Endothelial cell of umbilical vein (primary cell): ENCODE results near the gene GNRHR. TPM values are rescaled to one million over a fixed set of nuclear protein-coding genes. Genes with fewer than 3 reads are reported as not detected.
"Not testable (repeated sequence)": the region's sequence is repeated elsewhere in the genome, so short reads cannot be mapped to it uniquely, and the experiment has no call there.

Source experiments
- BruUV-seq: library from RNA; stranded (reverse); fragments of 400-500 nt; replicated peaks from 2 replicates; lab custom pipeline; 2021; lab: Mats Ljungman, UMichigan
- CTCF ChIA-PET: fragments of 300-600, 350-600 bp; sonication (Branson Sonifier 250); formaldehyde crosslinking; loops from one replicate; lab custom pipeline; 2021; ENCODE audit warnings: antibody characterized with exemption, inconsistent platforms; lab: Charles Lee
- POLR2A ChIA-PET: fragments of 300-600, 350-600 bp; sonication (Branson Sonifier 250); formaldehyde crosslinking; loops from one replicate; lab custom pipeline; 2021; ENCODE audit warnings: antibody characterized with exemption, inconsistent platforms; lab: Charles Lee
- DNase-seq: peaks from one replicate; pipeline ENCODE4 v3.0.0-alpha.2; 2011; ENCODE audit warnings: low read depth, low spot score
- FAIRE-seq: peaks from 2 replicates; lab custom pipeline; 2011; peaks lifted over from hg19 to GRCh38; lab: Jason Lieb, UNC
- H2AFZ ChIP-seq: 2 replicates; pipeline ENCODE4 v1.6.0; 2012; ENCODE audit warnings: low read depth, low read length, control low read depth, inconsistent platforms
- H3K27ac ChIP-seq: 2 replicates; pipeline ENCODE4 v1.5.1; 2011; ENCODE audit warnings: low read depth, mild to moderate bottlenecking, control low read depth, low read length, moderate library complexity; ENCODE audit not compliant: insufficient read depth
- H3K27me3 ChIP-seq, 2 experiments: 2 replicates each; pipeline versions ENCODE4 v1.6.0 to v1.6.1; 2011; ENCODE audit warnings: low read length in 2 of 2, mixed read lengths in 1 of 2; ENCODE audit not compliant: control insufficient read depth in 2 of 2, insufficient read depth in 2 of 2
- H3K36me3 ChIP-seq, 2 experiments: 2 replicates in 1 of 2; 3 replicates in 1 of 2; pipeline ENCODE4 v1.5.1; 2011; ENCODE audit warnings: low read length in 2 of 2, mild to moderate bottlenecking in 1 of 2, moderate library complexity in 1 of 2; ENCODE audit not compliant: control insufficient read depth in 2 of 2, insufficient read depth in 2 of 2; ENCODE audit errors: extremely low read depth in 1 of 2
- H3K4me1 ChIP-seq: 3 replicates; pipeline ENCODE4 v1.5.1; 2011; ENCODE audit warnings: mild to moderate bottlenecking, low read length; ENCODE audit not compliant: control insufficient read depth, insufficient read depth; ENCODE audit errors: extremely low read depth
- H3K4me2 ChIP-seq: 2 replicates; pipeline ENCODE4 v1.6.1; 2011; ENCODE audit warnings: low read length, control low read depth, mixed read lengths; ENCODE audit not compliant: insufficient read depth
- H3K4me3 ChIP-seq, 3 experiments: fragments of 200-600 bp in 1 of 3; sonication (generic), shearing (Covaris generic) in 1 of 3; replicated peaks in 1 of 3; 2 replicates each; pipeline ENCODE4 v1.5.1; 2011 to 2016; ENCODE audit warnings: control low read depth in 3 of 3, low read length in 3 of 3, mild to moderate bottlenecking in 2 of 3, inconsistent platforms in 1 of 3, low read depth in 1 of 3, moderate library complexity in 1 of 3; ENCODE audit not compliant: insufficient read depth in 1 of 3
- H3K79me2 ChIP-seq: 2 replicates; pipeline ENCODE4 v1.6.0; 2012; ENCODE audit warnings: low read length, inconsistent platforms; ENCODE audit not compliant: control insufficient read depth, insufficient read depth
- H3K9ac ChIP-seq: replicated peaks from 2 replicates; pipeline ENCODE3; 2011; ENCODE audit warnings: low read length, control low read depth; ENCODE audit not compliant: insufficient read depth; ENCODE audit errors: extremely low read depth
- H3K9me1 ChIP-seq: replicated peaks from 3 replicates; pipeline ENCODE4 v1.6.0; 2011; ENCODE audit warnings: mild to moderate bottlenecking, low read length; ENCODE audit not compliant: control insufficient read depth, insufficient read depth; ENCODE audit errors: extremely low read depth
- H3K9me3 ChIP-seq: replicated peaks from 2 replicates; pipeline ENCODE4 v1.5.1; 2012; ENCODE audit warnings: low read length, inconsistent platforms; ENCODE audit not compliant: control insufficient read depth, insufficient read depth
- H4K20me1 ChIP-seq: replicated peaks from 2 replicates; pipeline ENCODE3; 2011; ENCODE audit warnings: mild to moderate bottlenecking, low read length; ENCODE audit not compliant: control insufficient read depth, insufficient read depth; ENCODE audit errors: extremely low read depth
- EZH2 ChIP-seq: IDR thresholded peaks from 2 replicates; pipeline ENCODE4 v1.6.1; 2012; ENCODE audit warnings: borderline replicate concordance, low read depth, mild to moderate bottlenecking, moderate library complexity, low read length, inconsistent platforms; ENCODE audit not compliant: severe bottlenecking
- FOS ChIP-seq: IDR thresholded peaks from 2 replicates; pipeline ENCODE4 v1.6.1; 2011; ENCODE audit warnings: mild to moderate bottlenecking, low read length, moderate library complexity, borderline replicate concordance; ENCODE audit not compliant: insufficient read depth
- GATA2 ChIP-seq: IDR thresholded peaks from 2 replicates; pipeline ENCODE4 v1.7.0; 2011; ENCODE audit warnings: low read depth, mild to moderate bottlenecking, moderate library complexity, mixed read lengths, low read length; ENCODE audit not compliant: insufficient read length, insufficient read depth
- JUN ChIP-seq: IDR thresholded peaks from 2 replicates; pipeline ENCODE4 v1.6.1; 2011; ENCODE audit warnings: borderline replicate concordance, low read depth; ENCODE audit not compliant: insufficient read length, insufficient read depth
- MYC ChIP-seq: IDR thresholded peaks from one replicate; pipeline ENCODE4 v1.6.1; 2011; ENCODE audit warnings: mild to moderate bottlenecking, low read depth, low read length
- POLR2A ChIP-seq: IDR thresholded peaks from 2 replicates; pipeline ENCODE4 v1.6.1; 2012; ENCODE audit warnings: low read depth, mild to moderate bottlenecking, control low read depth, low read length
- POLR2AphosphoS5 ChIP-seq: IDR thresholded peaks from 2 replicates; pipeline ENCODE4 v1.6.1; 2012; ENCODE audit warnings: low read depth, mild to moderate bottlenecking, control low read depth, low read length, moderate library complexity; ENCODE audit not compliant: insufficient read depth
- dilution Hi-C: fragments of 300-500 bp; cut with MboI; formaldehyde crosslinking; loops from one replicate; pipeline ENCODE4 v1.15.0; 2019; ENCODE audit warnings: low sequenced_read_pairs; ENCODE audit not compliant: extremely low pct_ligation_motif_present
- intact Hi-C: fragments of 100-400 bp; cut with micrococcal nuclease; formaldehyde crosslinking; loops from one replicate; pipeline ENCODE4 v1.10.0; 2022
- polyA plus RNA-seq, 4 experiments: library from polyadenylated mRNA; depleted of rRNA in 3 of 4; stranded (reverse) in 3 of 4; unstranded in 1 of 4; fragments of >200 nt; gene quantifications; 2 replicates each; pipeline versions ENCODE4 v1.2.1 to v1.2.3, GENCODE V29; 2011 to 2012; ENCODE audit warnings: missing spikeins in 1 of 4
- total RNA-seq: library from RNA; stranded (reverse); gene quantifications from 2 replicates; pipeline ENCODE4 v1.2.3, GENCODE V29; 2021
- TF ChIP-seq, protein P1 (sequence below), 2 donors: IDR thresholded peaks; 1 replicate in 1 of 2; 2 replicates in 1 of 2; pipeline ENCODE4 v1.5.1; 2011; ENCODE audit warnings: low read length in 2 of 2, mild to moderate bottlenecking in 2 of 2, moderate library complexity in 2 of 2, control low read depth in 1 of 2, inconsistent platforms in 1 of 2, low read depth in 1 of 2; ENCODE audit not compliant: insufficient read depth in 1 of 2; ENCODE audit errors: extremely low read depth in 1 of 2
- TF ChIP-seq, protein P2 (sequence below): IDR thresholded peaks from 2 replicates; pipeline ENCODE4 v1.6.1; 2011; ENCODE audit not compliant: insufficient read depth, insufficient read length

GNRHR gene
- total and polyA plus RNA-seq, 2 donors (not counting 3 experiments of a cell fraction or from before 2014, with no cell fraction given) = not detected

DNA sequence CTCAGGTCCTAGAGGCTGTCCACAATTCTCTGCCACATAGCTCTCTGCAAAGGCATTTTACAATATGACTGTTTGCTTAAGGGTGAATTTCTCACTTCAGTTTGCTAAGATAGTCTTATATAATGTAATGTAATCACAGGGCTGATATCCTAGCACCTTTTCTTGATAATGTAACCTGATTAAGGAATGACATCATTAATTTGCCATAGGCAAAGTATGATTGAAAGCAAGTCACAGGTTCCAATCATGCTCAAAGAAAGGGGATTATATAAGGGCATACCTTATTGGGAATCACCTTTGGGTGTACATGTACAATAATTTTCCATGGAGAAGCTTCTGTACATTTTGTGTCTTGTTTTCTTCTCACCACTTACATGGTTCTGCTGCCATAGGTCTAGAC is 18.9 kb downstream of the GNRHR start:
- TF ChIP-seq GATA2 (no peak), FOS (no peak), POLR2A (no peak), POLR2AphosphoS5 (no peak), EZH2 (no peak), JUN (no peak), MYC (no peak)
- TF ChIP-seq, protein P1, sequence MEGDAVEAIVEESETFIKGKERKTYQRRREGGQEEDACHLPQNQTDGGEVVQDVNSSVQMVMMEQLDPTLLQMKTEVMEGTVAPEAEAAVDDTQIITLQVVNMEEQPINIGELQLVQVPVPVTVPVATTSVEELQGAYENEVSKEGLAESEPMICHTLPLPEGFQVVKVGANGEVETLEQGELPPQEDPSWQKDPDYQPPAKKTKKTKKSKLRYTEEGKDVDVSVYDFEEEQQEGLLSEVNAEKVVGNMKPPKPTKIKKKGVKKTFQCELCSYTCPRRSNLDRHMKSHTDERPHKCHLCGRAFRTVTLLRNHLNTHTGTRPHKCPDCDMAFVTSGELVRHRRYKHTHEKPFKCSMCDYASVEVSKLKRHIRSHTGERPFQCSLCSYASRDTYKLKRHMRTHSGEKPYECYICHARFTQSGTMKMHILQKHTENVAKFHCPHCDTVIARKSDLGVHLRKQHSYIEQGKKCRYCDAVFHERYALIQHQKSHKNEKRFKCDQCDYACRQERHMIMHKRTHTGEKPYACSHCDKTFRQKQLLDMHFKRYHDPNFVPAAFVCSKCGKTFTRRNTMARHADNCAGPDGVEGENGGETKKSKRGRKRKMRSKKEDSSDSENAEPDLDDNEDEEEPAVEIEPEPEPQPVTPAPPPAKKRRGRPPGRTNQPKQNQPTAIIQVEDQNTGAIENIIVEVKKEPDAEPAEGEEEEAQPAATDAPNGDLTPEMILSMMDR (IDR thresholded peaks at IDR 0.05; ENCODE audit: extremely low read depth in 1 of 2, insufficient read depth in 1 of 2, low read depth in 1 of 2, low read length in 2 of 2) = no peak
- TF ChIP-seq, protein P2, sequence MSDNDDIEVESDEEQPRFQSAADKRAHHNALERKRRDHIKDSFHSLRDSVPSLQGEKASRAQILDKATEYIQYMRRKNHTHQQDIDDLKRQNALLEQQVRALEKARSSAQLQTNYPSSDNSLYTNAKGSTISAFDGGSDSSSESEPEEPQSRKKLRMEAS = no peak
- ChIA-PET CTCF (interaction anchor here (3.8 kb wide), 1 partner anchor 11 kb away, joined by 31 read pairs; no protein-coding TSS in a partner anchor), POLR2A (no interaction called here)
- Histone ChIP-seq H3K9me1 (peaks cover 3% of the 10 kb centered on the region), H3K79me2 (no peaks in the 10 kb centered on the region), H3K27me3 (no peaks in the 10 kb centered on the region), H3K4me1 (no peaks in the 10 kb centered on the region), H3K9me3 (no peaks in the 10 kb centered on the region), H3K9ac (no peak overlapping the region), H3K4me2 (no peak overlapping the region), H4K20me1 (no peaks in the 10 kb centered on the region), H3K36me3 (no peaks in the 10 kb centered on the region), H3K4me3 (no peak overlapping the region), H2AFZ (no peak overlapping the region), H3K27ac (no peak overlapping the region)
- no peak for FAIRE-seq
- intact Hi-C loops (no loop called here), dilution Hi-C loops (no loop called here)
- no peak for DNase-seq
- BruUV-seq = no TSS peak

DNA sequence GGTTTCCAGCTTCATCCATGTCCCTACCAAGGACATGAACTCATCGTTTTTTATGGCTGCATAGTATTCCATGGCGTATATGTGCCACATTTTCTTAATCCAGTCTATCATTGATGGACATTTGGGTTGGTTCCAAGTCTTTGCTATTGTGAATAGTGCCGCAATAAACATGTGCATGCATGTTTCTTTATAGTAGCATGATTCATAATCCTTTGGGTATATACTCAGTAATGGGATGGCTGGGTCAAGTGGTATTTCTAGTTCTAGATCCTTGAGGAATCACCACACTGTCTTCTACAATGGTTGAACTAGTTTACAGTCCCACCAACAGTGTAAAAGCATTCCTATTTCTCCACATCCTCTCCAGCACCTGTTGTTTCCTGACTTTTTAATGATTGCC is 23.7 kb downstream of the GNRHR start:
- POLR2A ChIA-PET, DNase-seq, CTCF ChIA-PET, H3K4me3 ChIP-seq, H3K79me2 ChIP-seq, H3K9ac ChIP-seq, H3K4me2 ChIP-seq, H2AFZ ChIP-seq, BruUV-seq, H3K36me3 ChIP-seq, H4K20me1 ChIP-seq, H3K9me3 ChIP-seq, H3K27ac ChIP-seq, H3K4me1 ChIP-seq, FAIRE-seq, H3K9me1 ChIP-seq, H3K27me3 ChIP-seq, intact Hi-C loops, dilution Hi-C loops: not testable (repeated sequence)
